Activated B cell treated with CpG ODN at 0.5 μM for 24 hours (primary cell): ENCODE data around the gene PKHD1. TPM values are rescaled to one million over a fixed set of nuclear protein-coding genes. Genes with fewer than 3 reads are reported as not detected.

Experiments
- ATAC-seq: fragments of 200-7000 bp; cut with Tn5 transposase; one replicate; pipeline ENCODE4 v1.10.0; 2021; ENCODE audit warnings: low read depth, mild to moderate bottlenecking, moderate library complexity
- CTCF ChIA-PET: fragments of 350-600 bp; sonication (Branson Sonifier 250); formaldehyde crosslinking; loops from one replicate; lab custom pipeline; 2021; ENCODE audit warnings: antibody characterized with exemption; lab: Charles Lee
- POLR2A ChIA-PET: fragments of 350-600 bp; sonication (Branson Sonifier 250); formaldehyde crosslinking; loops from one replicate; lab custom pipeline; 2021; ENCODE audit warnings: antibody characterized with exemption; lab: Charles Lee
- DNase-seq: peaks from one replicate; pipeline ENCODE4 v3.0.0; 2022
- H3K27ac Mint-ChIP-seq: one replicate; pipeline ENCODE4 v1.8.0; 2020; ENCODE audit warnings: mixed read lengths
- H3K27me3 Mint-ChIP-seq: one replicate; pipeline ENCODE4 v1.8.0; 2021; ENCODE audit warnings: mixed read lengths
- H3K36me3 Mint-ChIP-seq: one replicate; pipeline ENCODE4 v1.8.0; 2021; ENCODE audit warnings: low read depth, mixed read lengths
- H3K4me1 Mint-ChIP-seq: one replicate; pipeline ENCODE4 v1.8.0; 2021; ENCODE audit warnings: mixed read lengths
- H3K4me3 Mint-ChIP-seq: one replicate; pipeline ENCODE4 v1.8.0; 2020; ENCODE audit warnings: mild to moderate bottlenecking, mixed read lengths
- H3K9me3 Mint-ChIP-seq: one replicate; pipeline ENCODE4 v1.8.0; 2020; ENCODE audit warnings: mixed read lengths
- intact Hi-C: fragments of 100-400 bp; cut with micrococcal nuclease; formaldehyde crosslinking; loops from one replicate; pipeline ENCODE4 v1.15.1; 2024
- total RNA-seq: library from RNA; stranded (reverse); gene quantifications from 2 replicates; pipeline ENCODE4 v1.2.3, GENCODE V29; 2022
- TF ChIP-seq, protein P1 (sequence below): fragments of 200-600 bp; IDR thresholded peaks from one replicate; pipeline ENCODE4 v1.8.0; 2022; ENCODE audit warnings: antibody characterized with exemption, mild to moderate bottlenecking

Gene PKHD1
- total RNA-seq, 1 donor from 2014 or later: not detected

DNA sequence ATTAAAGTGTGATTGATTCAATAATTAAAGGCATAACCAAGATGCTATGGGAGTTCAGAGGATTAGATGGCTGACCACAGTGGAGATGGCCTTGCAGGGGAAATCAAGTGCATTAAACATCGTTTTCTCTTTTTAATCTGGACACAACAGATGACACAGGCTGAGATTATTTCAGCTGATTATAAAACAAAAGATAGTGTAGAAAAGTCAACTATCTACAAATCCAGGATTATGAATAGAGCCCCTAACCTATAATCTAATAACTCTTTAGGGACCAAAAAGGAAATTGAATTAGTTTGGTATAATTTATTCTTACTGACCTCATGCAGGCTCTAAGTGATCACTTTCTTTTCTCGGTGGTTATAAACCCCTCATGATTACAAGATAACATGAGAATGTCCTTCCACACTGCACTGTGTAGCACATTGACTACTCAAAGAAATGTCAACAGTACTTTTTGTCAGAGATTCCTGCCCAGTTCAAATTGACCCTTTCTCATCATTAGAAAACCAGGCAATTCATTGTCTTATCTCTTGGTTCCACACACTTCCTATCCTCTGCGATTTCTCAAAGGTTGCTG, 122.1 kb downstream of the PKHD1 start:
- H3K27ac Mint-ChIP-seq: no peak overlapping the region
- peaks cover 8% of the 10 kb centered on the region for H3K27me3 Mint-ChIP-seq
- ChIA-PET POLR2A (no interaction called here), CTCF (no interaction called here)
- H3K36me3 Mint-ChIP-seq: no peaks in the 10 kb centered on the region
- DNase-seq (no peak), ATAC-seq (no peak)
- H3K4me3 Mint-ChIP-seq: no peak overlapping the region
- TF ChIP-seq, protein P1, sequence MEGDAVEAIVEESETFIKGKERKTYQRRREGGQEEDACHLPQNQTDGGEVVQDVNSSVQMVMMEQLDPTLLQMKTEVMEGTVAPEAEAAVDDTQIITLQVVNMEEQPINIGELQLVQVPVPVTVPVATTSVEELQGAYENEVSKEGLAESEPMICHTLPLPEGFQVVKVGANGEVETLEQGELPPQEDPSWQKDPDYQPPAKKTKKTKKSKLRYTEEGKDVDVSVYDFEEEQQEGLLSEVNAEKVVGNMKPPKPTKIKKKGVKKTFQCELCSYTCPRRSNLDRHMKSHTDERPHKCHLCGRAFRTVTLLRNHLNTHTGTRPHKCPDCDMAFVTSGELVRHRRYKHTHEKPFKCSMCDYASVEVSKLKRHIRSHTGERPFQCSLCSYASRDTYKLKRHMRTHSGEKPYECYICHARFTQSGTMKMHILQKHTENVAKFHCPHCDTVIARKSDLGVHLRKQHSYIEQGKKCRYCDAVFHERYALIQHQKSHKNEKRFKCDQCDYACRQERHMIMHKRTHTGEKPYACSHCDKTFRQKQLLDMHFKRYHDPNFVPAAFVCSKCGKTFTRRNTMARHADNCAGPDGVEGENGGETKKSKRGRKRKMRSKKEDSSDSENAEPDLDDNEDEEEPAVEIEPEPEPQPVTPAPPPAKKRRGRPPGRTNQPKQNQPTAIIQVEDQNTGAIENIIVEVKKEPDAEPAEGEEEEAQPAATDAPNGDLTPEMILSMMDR: no peak
- intact Hi-C loops: no loop called here
- no peaks in the 10 kb centered on the region for H3K4me1 Mint-ChIP-seq
- no peaks in the 10 kb centered on the region for H3K9me3 Mint-ChIP-seq

DNA sequence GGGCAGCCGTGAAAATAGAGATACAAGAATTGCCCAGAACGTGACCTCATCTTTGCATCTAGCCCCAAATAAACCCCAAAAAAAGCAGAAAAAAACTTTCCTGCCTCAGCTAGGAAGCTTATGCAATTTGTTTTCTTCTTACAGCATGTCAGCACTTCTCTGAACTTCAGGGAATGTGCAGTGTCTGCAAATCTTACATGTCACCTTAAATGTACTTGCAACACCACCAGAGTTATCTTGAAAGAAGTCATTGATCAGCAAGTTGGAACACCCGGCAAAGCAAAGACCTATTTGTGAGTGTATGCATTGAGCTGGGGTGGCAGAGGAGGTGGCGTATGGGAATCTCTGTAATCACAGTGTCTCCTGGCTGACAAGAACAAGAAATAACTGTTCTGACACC, 123.4 kb downstream of the PKHD1 start:
- ATAC-seq: no peak
- TF ChIP-seq, protein P1: no peak
- Mint-ChIP-seq H3K36me3 (no peaks in the 10 kb centered on the region), H3K4me3 (no peak overlapping the region), H3K4me1 (no peaks in the 10 kb centered on the region), H3K9me3 (no peaks in the 10 kb centered on the region), H3K27me3 (peaks cover 7% of the 10 kb centered on the region), H3K27ac (no peak overlapping the region)
- no peak for DNase-seq
- intact Hi-C loops: no loop called here
- ChIA-PET POLR2A (no interaction called here), CTCF (no interaction called here)

DNA sequence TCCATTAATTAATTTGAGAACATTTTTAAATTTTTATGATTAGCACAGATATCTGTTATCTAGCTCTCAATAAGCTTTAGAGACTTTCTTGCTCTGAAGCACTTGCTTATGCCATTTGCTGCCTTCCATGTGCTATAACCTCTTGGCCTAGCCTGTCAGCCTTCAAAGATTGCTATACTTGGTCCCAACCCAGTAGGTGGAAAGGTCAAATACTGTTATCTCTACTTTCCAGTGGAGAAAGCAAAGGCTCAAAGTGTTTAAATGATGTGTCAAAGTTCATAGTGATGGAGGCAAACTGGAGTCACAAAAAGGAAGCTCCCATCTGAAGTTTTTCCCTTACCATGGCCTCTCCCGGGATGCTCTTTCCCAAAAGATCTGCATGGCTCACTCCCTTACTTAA, 125.1 kb downstream of the PKHD1 start:
- no peak for ATAC-seq
- Mint-ChIP-seq H3K27ac (no peak overlapping the region), H3K4me3 (no peak overlapping the region), H3K9me3 (no peaks in the 10 kb centered on the region), H3K36me3 (no peaks in the 10 kb centered on the region), H3K27me3 (peaks cover 5% of the 10 kb centered on the region), H3K4me1 (no peaks in the 10 kb centered on the region)
- TF ChIP-seq, protein P1: no peak
- POLR2A ChIA-PET: no interaction called here
- intact Hi-C loops: no loop called here
- CTCF ChIA-PET: no interaction called here
- DNase-seq: no peak

DNA sequence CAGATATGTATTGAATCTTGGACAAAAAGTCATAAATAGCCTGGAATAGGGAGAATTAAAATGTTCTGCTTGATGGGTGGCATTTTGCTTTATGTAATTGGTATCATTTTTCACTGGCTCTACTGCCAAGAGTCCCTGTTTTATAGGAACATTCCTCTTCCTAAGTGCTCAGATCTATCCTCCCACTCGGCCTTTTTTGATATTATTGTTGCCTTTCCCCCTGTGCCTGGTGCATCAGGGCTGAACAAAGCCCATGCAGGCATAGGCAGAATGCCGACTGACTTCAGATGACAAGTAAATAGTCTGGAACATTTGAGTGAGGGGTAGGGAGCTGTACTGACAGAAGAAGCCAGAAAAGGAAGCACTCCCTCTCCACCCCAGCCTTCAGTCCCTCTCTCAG, 127.0 kb downstream of the PKHD1 start:
- no peak overlapping the region for H3K4me3 Mint-ChIP-seq
- H3K36me3 Mint-ChIP-seq: no peaks in the 10 kb centered on the region
- intact Hi-C loops: no loop called here
- peaks cover 2% of the 10 kb centered on the region for H3K27me3 Mint-ChIP-seq
- H3K4me1 Mint-ChIP-seq: no peaks in the 10 kb centered on the region
- POLR2A ChIA-PET: no interaction called here
- H3K9me3 Mint-ChIP-seq: no peaks in the 10 kb centered on the region
- no peak for DNase-seq
- no peak overlapping the region for H3K27ac Mint-ChIP-seq
- CTCF ChIA-PET: interaction anchor here (0.6 to 1.3 kb wide), 3 partner anchors 8 to 105 kb away, joined by 3 to 4 read pairs (median 4); no protein-coding TSS in a partner anchor
- no peak for ATAC-seq
- TF ChIP-seq, protein P1: no peak

DNA sequence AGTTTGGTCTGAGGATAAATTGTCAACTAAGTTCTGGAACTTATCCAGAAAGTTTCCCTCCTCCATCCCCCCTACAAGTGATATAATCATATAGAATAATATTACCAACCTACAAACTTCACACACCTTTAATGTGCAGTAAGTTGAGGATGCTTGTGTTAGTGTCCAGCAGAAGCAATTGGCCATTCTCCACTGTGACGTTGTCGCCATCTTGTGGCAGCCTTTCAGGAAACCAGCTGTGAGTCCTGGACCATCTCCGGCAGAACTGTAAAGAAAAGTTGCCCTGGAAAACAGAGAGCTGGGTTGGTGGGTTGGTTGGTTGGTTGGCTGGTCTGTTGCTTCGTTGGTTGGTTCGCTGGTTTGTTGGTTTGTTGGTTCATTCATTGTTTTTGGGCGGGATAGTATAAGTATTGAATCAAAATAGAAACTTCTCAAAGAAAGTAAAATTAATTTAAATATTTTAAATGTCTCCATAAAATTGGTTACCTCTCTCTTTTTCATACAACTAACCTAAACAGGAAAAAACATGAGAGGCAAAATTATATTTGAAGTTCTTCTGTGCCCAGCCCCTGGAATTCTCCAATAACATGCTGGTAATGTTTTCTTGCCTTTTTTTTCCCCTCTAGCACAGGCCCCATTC, 127.5 kb downstream of the PKHD1 start:
- ATAC-seq (no peak), DNase-seq (peak; percentile 17)
- Mint-ChIP-seq H3K36me3 (no peaks in the 10 kb centered on the region), H3K27me3 (peaks cover 1% of the 10 kb centered on the region), H3K4me3 (no peak overlapping the region), H3K27ac (no peak overlapping the region), H3K9me3 (no peaks in the 10 kb centered on the region), H3K4me1 (no peaks in the 10 kb centered on the region)
- ChIA-PET POLR2A (no interaction called here), CTCF (interaction anchor here (0.6 to 1.3 kb wide), 4 partner anchors 8 to 105 kb away, joined by 3 to 4 read pairs (median 4); no protein-coding TSS in a partner anchor)
- intact Hi-C loops: loop anchor here (1.0 kb wide), 2 partner anchors 105 to 1144 kb away; no protein-coding TSS in a partner anchor
- TF ChIP-seq, protein P1: no peak
